Glutamatergic neuron (in vitro differentiated cells): ENCODE data around the gene SLC18A3. TPM values are rescaled to one million over a fixed set of nuclear protein-coding genes. Genes with fewer than 3 reads are reported as not detected.

Experiments
- DNase-seq: peaks from one replicate; pipeline ENCODE4 v3.0.0; 2022
- H3K27ac Mint-ChIP-seq: one replicate; pipeline ENCODE4 v1.8.0; 2020; ENCODE audit warnings: mild to moderate bottlenecking, mixed read lengths, inconsistent platforms; ENCODE audit not compliant: unreplicated experiment
- H3K27me3 Mint-ChIP-seq: one replicate; pipeline ENCODE4 v1.8.0; 2020; ENCODE audit warnings: mild to moderate bottlenecking, moderate library complexity, mixed read lengths, inconsistent platforms; ENCODE audit not compliant: unreplicated experiment
- H3K36me3 Mint-ChIP-seq: one replicate; pipeline ENCODE4 v1.8.0; 2020; ENCODE audit warnings: mild to moderate bottlenecking, mixed read lengths, inconsistent platforms; ENCODE audit not compliant: unreplicated experiment
- H3K4me1 Mint-ChIP-seq: one replicate; pipeline ENCODE4 v1.8.0; 2020; ENCODE audit warnings: mild to moderate bottlenecking, low read depth, mixed read lengths, inconsistent platforms; ENCODE audit not compliant: unreplicated experiment
- H3K4me3 Mint-ChIP-seq: one replicate; pipeline ENCODE4 v1.8.0; 2020; ENCODE audit warnings: mild to moderate bottlenecking, mixed read lengths, inconsistent platforms; ENCODE audit not compliant: unreplicated experiment
- H3K9me3 Mint-ChIP-seq: one replicate; pipeline ENCODE4 v1.8.0; 2020; ENCODE audit warnings: mild to moderate bottlenecking, moderate library complexity, mixed read lengths, inconsistent platforms; ENCODE audit not compliant: unreplicated experiment
- total RNA-seq: library from RNA; stranded (reverse); fragmentation: NEBNext Ultra II Directional; extraction: Animal tissue kit (Norgen Biotek cat#: 25700); gene quantifications from one replicate; pipeline ENCODE4 v1.2.1, GENCODE V29; 2021; ENCODE audit not compliant: unreplicated experiment
- TF ChIP-seq, protein P1 (sequence below): fragments of 200-600 bp; sonication (generic); IDR thresholded peaks from one replicate; pipeline ENCODE4 v1.5.0; 2021; ENCODE audit not compliant: partially characterized antibody, unreplicated experiment

Gene SLC18A3
- total RNA-seq, 1 donor from 2014 or later, result 21.5 TPM

DNA sequence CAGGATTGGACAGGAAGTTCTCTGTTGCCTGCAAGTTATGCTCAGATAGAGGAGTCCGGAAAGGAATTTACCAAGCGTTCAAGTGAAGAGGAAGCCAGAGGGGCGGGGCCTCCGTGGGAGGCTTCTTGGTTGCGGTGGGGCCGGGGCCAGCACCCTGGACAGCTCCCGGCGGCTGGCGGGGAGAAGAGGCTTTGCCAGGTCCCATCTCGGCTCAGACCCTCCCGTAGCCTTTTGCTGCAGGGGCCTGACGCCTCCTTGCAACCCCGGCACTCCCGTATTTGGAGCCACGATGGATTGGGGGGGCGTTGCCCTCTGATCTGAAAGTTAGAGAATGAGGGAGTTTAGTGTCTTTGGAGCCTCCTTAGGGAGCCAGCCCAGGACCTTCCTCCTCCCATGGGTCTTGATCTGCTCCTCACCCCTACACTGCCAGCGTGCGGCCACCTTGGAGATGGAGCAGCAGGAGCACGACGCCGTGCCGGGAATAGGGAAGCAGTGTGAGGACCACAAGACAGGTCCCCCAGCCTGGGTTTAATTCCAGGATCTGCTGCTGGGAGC, 3.1 kb upstream of the SLC18A3 start:
- Mint-ChIP-seq H3K4me1 (peaks cover 5% of the 10 kb centered on the region), H3K9me3 (peaks cover 9% of the 10 kb centered on the region), H3K4me3 (peak overlapping the region; percentile 42), H3K27me3 (peaks cover 24% of the 10 kb centered on the region), H3K36me3 (no peaks in the 10 kb centered on the region), H3K27ac (no peak overlapping the region)
- TF ChIP-seq, protein P1, sequence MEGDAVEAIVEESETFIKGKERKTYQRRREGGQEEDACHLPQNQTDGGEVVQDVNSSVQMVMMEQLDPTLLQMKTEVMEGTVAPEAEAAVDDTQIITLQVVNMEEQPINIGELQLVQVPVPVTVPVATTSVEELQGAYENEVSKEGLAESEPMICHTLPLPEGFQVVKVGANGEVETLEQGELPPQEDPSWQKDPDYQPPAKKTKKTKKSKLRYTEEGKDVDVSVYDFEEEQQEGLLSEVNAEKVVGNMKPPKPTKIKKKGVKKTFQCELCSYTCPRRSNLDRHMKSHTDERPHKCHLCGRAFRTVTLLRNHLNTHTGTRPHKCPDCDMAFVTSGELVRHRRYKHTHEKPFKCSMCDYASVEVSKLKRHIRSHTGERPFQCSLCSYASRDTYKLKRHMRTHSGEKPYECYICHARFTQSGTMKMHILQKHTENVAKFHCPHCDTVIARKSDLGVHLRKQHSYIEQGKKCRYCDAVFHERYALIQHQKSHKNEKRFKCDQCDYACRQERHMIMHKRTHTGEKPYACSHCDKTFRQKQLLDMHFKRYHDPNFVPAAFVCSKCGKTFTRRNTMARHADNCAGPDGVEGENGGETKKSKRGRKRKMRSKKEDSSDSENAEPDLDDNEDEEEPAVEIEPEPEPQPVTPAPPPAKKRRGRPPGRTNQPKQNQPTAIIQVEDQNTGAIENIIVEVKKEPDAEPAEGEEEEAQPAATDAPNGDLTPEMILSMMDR, result no peak
- no peak for DNase-seq

DNA sequence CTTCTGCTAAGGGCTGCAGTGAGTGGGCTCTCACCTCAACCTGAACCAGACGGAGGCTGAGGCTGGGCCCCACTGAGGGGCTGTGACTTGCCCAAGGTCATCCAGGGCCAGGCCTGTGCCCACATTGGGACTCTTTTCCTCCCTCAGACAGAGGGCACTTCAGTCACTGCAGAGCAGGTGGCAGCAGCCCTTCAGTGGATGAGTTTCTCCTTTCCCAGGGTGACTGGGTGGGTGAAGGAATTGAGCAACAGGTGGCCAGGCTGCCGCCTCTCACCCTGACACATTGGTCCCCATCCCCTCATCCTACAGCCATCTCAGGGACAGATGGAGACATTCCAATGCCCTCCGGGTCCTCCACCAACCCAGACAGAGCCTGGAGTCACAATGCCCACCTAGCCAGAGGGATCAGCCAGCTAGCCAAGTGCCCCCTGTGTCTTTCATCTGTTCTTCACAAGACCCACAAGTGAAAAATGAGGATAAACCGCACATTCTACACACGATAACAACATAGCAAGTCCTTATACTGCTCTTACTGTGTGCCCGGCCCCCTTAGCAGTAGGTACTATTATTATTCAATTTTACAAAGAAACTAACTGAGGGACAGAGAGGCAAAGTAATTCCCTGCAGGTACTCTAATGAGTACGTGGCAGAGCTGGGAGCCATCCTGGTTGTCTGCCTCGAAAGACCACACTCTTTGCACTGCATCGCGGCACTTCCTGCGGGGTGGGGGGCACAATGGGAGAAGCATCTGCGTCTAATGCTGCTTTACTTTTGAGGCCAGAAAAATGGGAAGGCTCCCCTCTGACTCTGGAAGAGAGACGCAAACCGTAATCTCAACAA, 1.7 kb upstream of the SLC18A3 start:
- no peak overlapping the region for H3K27ac Mint-ChIP-seq
- TF ChIP-seq, protein P1, result no peak
- peaks cover 18% of the 10 kb centered on the region for H3K9me3 Mint-ChIP-seq
- peak overlapping the region; percentile 80 for H3K4me3 Mint-ChIP-seq
- no peak for DNase-seq
- peaks cover 16% of the 10 kb centered on the region for H3K4me1 Mint-ChIP-seq
- H3K36me3 Mint-ChIP-seq, result no peaks in the 10 kb centered on the region
- peaks cover 34% of the 10 kb centered on the region for H3K27me3 Mint-ChIP-seq

DNA sequence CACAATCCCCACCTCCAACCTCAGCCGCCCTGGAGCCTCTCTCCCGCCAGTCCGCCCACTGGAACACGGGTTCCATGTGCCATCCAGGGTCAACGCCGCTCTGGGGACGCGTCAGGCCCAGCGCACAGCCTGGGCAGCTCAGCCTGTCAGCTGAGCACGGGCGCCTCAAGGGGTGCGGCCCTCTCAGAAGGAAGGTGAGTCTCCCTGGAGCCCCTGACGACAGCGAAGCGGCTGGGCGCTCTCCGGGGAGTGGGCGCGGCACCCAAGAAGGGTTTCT, 1.2 kb upstream of the SLC18A3 start:
- peak overlapping the region; percentile 80 for H3K4me3 Mint-ChIP-seq
- peaks cover 38% of the 10 kb centered on the region for H3K27me3 Mint-ChIP-seq
- no peaks in the 10 kb centered on the region for H3K36me3 Mint-ChIP-seq
- peaks cover 19% of the 10 kb centered on the region for H3K4me1 Mint-ChIP-seq
- TF ChIP-seq, protein P1, result no peak
- peak; percentile 63 for DNase-seq
- H3K27ac Mint-ChIP-seq, result no peak overlapping the region
- H3K9me3 Mint-ChIP-seq, result peaks cover 20% of the 10 kb centered on the region

DNA sequence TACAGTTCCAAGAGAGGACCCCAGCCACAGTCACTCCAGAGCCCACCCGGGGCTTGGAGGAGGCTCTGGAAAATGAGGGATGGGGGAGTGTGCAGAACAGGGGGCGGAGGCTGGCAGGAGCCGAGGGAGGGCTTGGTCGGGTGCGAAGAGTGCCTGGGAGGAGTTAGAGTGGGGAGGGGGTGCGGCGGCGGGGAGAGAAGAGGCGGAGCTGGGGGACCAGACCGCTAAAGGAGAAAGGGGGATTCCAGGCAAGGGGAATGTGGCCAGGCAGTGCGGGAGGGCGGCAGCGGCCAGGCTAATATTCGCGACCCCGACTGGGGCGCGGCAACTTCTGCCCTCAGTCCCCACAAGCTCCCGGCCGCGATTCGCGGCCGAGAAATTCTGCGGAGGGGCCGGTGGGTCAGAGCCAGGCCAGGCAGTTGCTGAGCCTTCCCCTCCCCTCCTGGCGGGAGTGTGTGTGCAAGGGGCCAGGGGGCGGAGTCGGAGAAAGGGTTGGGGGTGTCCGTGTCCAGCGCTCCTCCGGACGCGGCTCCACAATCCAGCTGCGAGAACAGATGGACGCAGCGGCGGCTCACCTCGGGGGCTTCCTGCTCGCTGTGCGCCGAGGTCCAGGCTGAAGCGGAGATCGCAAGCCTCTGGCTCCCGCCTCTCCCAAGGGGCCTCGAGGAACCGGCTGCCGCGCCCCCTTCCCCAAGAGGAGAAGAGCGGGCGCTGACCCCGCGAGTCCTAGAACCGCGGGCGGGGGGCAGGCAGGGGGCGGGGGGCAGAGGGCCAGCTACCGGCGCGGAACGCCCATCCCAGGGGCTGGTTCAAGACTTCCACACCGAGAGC, 612 bp upstream of the SLC18A3 start:
- peaks cover 38% of the 10 kb centered on the region for H3K27me3 Mint-ChIP-seq

More for the DNA sequence above, 612 bp upstream of the SLC18A3 start:
- H3K4me1 Mint-ChIP-seq, result peaks cover 19% of the 10 kb centered on the region
- TF ChIP-seq, protein P1, result no peak
- peaks cover 20% of the 10 kb centered on the region for H3K9me3 Mint-ChIP-seq
- H3K36me3 Mint-ChIP-seq, result no peaks in the 10 kb centered on the region
- H3K27ac Mint-ChIP-seq, result peak overlapping the region; percentile 28
- H3K4me3 Mint-ChIP-seq, result peak overlapping the region; percentile 80
- peak; percentile 86 for DNase-seq
